CD4-positive, alpha-beta T cell treated with Interleukin-1 beta for 1 hour (primary cell): ENCODE results near the gene EML6.

Experiments used
- DNase-seq, 2 donors: peaks; one replicate each; pipeline ENCODE4 v3.0.0-alpha.2; 2020 to 2022

EML6 gene

GRCh38 chr2:54889053-54889452 is 165.6 kb downstream of the EML6 start:
- DNase-seq, result no peak

- no peak for DNase-seq
Observed at GRCh38 chr2:54891909-54892308, 168.4 kb downstream of the EML6 start.

- DNase-seq, result no peak
Observed at GRCh38 chr2:54894467-54894866, 171.0 kb downstream of the EML6 start.

- no peak for DNase-seq
Observed at GRCh38 chr2:54895730-54896129, 172.3 kb downstream of the EML6 start.

GRCh38 chr2:54897420-54898310 is 174.2 kb downstream of the EML6 start:
- peak in 1 of 2 donors; percentile 21 for DNase-seq

- DNase-seq, result no peak
Observed at GRCh38 chr2:54898456-54899226, 175.2 kb downstream of the EML6 start.

GRCh38 chr2:54899576-54900200 is 176.2 kb downstream of the EML6 start:
- peak in 1 of 2 donors; percentile 33 for DNase-seq

GRCh38 chr2:54901224-54901986 is 177.9 kb downstream of the EML6 start:
- DNase-seq, result no peak

- no peak for DNase-seq
Observed at GRCh38 chr2:54902763-54903162, 179.3 kb downstream of the EML6 start.

- peak; percentile 27 to 57 for DNase-seq
Observed at GRCh38 chr2:54903736-54904554, 180.5 kb downstream of the EML6 start.

- no peak for DNase-seq
Observed at GRCh38 chr2:54904836-54905235, 181.4 kb downstream of the EML6 start.

GRCh38 chr2:54906716-54907115 is 183.3 kb downstream of the EML6 start:
- DNase-seq, result no peak

GRCh38 chr2:54907663-54908062 is 184.2 kb downstream of the EML6 start:
- no peak for DNase-seq

GRCh38 chr2:54908591-54908990 is 185.1 kb downstream of the EML6 start:
- no peak for DNase-seq

GRCh38 chr2:54909001-54909400 is 185.5 kb downstream of the EML6 start:
- no peak for DNase-seq

- DNase-seq, result no peak
Observed at GRCh38 chr2:54912305-54912704, 188.8 kb downstream of the EML6 start.

GRCh38 chr2:54912893-54913292 is 189.4 kb downstream of the EML6 start:
- DNase-seq, result no peak

GRCh38 chr2:54914637-54915036 is 191.2 kb downstream of the EML6 start:
- no peak for DNase-seq

GRCh38 chr2:54915101-54915500 is 191.6 kb downstream of the EML6 start:
- DNase-seq, result no peak

- DNase-seq, result no peak
Observed at GRCh38 chr2:54916637-54917036, 193.2 kb downstream of the EML6 start.

- DNase-seq, result no peak
Observed at GRCh38 chr2:54918647-54919280, 195.3 kb downstream of the EML6 start.
